IPS DF 4.7 (cell line): ENCODE data around the gene OBP2B.

Experiments
- DNase-seq: peaks from one replicate; pipeline ENCODE4 v3.0.0-alpha.2; 2013; ENCODE audit warnings: low spot score; ENCODE audit errors: extremely low read depth

OBP2B gene

GRCh38 chr9:133169102-133169501 lies 39.9 kb downstream of the OBP2B start:
- no peak for DNase-seq

- no peak for DNase-seq
Measured at GRCh38 chr9:133168432-133168831, 40.6 kb downstream of the OBP2B start.

- no peak for DNase-seq
Measured at GRCh38 chr9:133167769-133168168, 41.3 kb downstream of the OBP2B start.

- DNase-seq: no peak
Measured at GRCh38 chr9:133167096-133167730, 41.8 kb downstream of the OBP2B start.

- DNase-seq: no peak
Measured at GRCh38 chr9:133166392-133166791, 42.7 kb downstream of the OBP2B start.

GRCh38 chr9:133165452-133165730 lies 43.7 kb downstream of the OBP2B start:
- no peak for DNase-seq

- DNase-seq: no peak
Measured at GRCh38 chr9:133164191-133164590, 44.9 kb downstream of the OBP2B start.

- DNase-seq: no peak
Measured at GRCh38 chr9:133163504-133164172, 45.4 kb downstream of the OBP2B start, which contains the start of gene GBGT1. TSS of gene GBGT1 (minus strand) at chr9:133163914. CDS start at chr9:133162412, 1,502 bp downstream.

- no peak for DNase-seq
Measured at GRCh38 chr9:133162861-133163503, 46.1 kb downstream of the OBP2B start.

- DNase-seq: no peak
Measured at GRCh38 chr9:133161547-133161950, 47.5 kb downstream of the OBP2B start.

GRCh38 chr9:133160742-133161546 lies 48.1 kb downstream of the OBP2B start:
- no peak for DNase-seq

- DNase-seq: no peak
Measured at GRCh38 chr9:133158695-133159094, 50.4 kb downstream of the OBP2B start.
